Measurements from ENCODE around the gene PRKN.
"Not testable (repeated sequence)": the region's sequence is repeated elsewhere in the genome, so short reads cannot be mapped to it uniquely, and the experiment has no call there.

PRKN gene

DNA sequence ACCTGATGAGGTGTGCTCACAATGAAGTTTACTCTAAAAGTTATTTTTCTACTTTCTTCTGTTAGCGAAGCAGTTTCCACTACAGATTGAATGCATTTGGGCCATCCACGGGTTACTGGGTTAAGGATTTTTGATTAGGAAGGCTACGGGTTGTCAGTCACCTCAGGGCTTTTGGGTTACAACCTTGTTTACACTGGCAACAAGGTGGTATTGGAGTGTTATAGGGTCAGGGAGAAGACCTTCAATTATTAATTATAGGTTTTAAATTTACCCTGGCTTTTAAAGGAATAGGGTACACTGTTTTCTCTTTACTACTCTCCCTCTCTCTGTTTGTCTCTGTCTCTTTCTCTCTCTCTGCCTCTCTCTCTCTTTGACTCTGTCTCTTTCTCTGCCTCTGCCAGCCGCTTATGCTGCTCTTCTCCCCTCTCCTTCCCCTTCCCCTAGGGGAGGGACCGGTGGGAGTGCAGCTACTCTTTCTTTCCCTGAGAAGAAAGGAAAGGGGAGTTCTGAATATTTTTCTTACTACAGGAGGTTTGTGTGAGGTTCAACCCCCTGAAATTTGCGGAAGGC is 1413.5 kb downstream of the PRKN start:
- no peak for DNase-seq

DNA sequence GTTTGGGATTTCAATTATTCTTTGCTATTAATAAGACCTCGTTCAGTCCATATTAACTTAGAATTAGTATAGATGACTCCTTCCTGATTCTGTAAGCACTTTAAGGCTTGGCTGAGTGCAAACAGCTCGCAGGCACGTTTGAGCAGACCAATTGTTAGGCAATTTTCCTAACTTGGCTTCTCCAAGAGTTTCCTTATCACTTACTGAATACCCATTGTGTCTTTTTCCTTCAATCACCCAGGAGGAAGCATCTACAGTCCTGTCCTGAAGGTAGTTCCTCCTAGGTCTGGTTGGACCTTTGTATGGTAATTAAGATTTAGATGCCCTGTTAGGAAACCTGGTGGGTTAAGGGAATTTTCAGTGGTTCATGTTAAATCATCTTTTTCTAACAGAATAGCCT is 1414.1 kb downstream of the PRKN start:
- DNase-seq: not testable (repeated sequence)

DNA sequence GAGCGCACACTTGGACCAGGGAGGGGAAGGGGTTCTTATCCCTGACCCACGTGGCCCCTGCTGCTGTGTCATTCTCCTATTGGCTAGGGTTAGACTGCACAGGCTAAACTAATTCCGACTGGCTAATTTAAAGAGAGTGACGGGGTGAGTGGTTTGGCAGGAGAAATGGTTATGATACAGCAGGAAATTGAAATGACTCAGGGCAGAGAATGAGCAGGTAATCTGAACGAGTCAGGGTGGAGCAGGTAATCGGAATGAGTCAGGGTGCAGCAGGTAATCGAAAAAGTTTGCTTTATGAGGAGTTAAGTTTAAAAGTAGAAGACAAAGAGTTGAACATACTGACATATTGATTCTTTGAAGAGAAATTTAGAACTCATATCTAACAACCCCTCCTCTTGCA is 1417.8 kb downstream of the PRKN start:
- DNase-seq: not testable (repeated sequence)

DNA sequence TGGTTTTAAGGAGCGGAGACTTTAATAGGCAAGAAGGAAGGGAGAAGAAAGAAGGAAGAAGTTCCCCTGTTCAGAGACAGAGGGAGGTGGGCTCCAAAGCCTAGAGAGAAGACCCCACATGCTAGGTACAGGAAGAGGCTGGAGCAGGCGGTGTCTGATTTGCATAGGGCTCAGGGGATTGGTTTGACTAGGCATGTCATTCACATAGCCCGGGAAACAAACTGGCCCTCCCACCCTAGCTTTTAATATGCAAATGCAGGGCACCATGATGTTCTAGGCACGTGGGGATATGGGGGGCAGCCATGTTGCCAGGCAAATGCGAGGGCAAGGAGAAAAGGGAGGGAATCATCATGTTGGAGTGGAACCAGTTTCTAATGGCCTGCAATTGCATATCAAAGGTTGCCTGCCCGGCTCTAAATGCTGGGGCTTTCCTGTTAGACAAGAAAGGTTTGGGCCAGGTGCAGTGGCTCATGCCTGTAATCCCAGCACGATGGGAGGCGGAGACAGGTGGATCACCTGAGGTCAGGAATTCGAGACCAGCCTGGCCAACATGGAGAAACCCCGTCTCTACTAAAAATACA is 1419.4 kb downstream of the PRKN start:
- DNase-seq: no peak

DNA sequence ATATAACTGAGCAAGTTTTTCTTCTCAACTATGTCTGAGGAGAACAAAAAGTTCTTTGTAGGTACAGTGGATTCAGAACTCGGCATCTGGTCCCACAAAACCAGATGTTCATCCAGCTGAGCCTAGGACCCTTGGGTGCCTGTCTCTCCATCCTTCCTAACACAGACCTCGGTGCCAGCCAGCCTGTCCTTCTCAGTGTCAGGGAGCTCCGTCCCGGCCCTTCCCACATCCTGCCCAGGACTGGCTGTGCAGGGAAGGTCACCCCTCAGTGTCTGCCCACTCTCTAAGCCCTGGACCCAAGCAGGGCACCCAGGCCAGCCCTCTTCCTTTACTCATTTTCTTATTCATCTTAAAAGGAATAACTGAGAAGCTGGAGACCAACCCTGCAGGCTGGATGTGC is 1421.7 kb downstream of the PRKN start:
- no peak for DNase-seq

DNA sequence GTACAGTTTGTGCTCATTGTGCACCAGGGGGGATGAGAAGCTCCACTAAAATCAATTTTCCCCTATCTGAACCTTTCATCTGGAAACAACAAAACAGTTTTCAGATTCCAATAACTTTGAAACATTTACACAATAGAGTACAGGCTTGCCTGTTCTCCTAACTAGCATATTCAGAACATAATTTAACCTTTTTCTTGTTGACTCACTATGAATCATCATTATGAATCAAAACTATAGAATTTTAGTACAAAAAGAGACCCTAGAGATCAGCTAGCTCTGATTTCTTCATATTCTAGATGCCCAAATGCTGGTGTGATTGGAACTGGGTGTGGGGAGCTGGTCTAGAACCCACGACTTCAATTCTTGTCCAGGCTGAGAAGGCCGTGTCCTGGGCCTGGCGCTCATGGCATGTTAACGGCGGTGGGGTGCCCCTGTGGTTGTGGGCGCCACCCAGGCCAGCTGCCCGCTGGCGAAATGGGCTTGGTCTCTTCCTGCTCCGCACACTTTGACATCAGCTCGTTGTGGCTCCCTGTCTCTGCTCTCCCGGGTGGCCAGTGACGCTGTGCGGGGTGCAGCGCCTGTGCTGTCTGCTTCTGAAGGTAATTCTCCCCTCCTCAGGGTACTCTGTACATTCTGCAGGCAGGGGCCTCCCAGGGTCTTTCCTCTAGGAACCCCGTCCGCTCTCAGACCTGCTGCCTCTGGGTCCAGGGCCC is 1423.8 kb downstream of the PRKN start:
- no peak for DNase-seq

DNA sequence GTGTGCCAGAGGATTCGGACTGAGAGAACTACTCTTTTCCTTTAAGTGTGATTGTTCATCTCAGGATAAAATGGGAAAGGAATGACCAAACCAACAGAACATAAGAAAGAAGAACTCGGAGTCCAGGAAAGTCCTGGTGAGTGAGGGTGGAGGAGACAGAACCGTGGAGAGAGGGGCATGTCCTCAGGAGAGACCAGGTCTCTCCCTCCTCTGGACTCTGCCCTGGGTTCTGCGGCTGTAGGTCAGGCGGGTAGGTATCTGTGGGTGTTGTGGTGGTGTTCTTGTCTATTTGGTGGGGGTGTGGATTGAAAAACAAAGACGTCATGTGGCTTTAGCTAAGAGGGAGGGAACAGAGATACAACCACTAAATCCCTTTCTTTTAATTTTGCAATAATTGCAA is 1424.6 kb downstream of the PRKN start:
- no peak for DNase-seq

DNA sequence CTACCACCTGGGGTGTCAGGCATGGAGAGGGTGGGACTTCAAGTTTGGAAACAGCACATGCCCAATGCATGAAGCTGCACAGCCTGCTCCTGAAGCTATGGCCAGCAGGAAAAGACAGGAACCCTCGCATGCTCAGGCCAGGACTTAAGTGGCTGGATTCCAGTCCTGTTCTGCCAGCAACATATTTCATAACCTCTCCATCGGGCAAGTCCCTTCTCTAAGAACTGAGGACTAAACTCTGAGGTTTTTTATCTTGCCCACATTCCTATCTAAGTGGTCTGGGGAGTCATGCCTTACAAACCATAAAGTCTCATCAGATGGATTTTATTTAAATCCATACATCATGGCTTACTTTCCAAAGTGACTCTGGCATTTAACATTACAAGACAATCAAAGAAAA is 1426.2 kb downstream of the PRKN start:
- no peak for DNase-seq

DNA sequence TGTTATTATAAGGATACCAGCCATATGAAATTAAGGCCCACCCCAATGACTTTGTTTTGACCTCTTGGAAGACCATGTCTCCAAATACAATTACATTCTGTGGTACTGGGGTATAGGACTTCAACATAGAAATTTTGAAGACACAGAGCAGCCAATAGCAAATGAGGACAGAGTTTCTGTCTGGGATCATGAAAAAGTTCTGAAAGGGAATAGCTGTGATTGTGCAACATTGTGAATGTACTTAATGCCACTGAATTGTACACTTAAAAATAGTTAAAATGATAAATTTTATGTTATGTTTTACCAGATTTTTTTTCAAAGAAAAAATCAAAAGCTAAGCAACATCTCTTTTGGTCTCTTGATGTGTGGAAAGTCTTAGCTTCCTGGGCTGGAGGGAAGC is 1426.7 kb downstream of the PRKN start:
- DNase-seq: no peak

DNA sequence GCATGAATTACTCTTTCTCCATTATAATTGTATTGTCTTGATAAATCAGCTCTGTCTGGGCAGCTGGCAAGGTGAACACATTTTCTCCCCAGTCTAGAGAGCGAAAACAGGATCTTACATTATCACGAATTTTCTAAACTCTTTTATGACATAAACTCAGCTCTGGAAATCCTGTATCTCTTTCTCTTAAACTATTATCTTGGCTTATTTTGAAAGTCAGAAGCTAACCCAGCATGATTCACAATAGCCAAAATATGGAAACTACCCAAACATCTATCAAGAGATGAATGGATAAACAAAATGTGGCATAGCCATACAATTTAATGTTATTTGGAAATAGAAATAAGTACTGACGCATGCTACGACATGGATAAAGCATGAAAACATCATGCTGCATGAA is 1427.8 kb downstream of the PRKN start:
- no peak for DNase-seq
